ENCODE measurements around the gene MVD.

- TF ChIP-seq POLR2AphosphoS5 (IDR thresholded peaks at IDR 0.05) (no peak), POLR2A (IDR thresholded peaks at IDR 0.05; ENCODE audit: low read depth) (no peak)
- TF ChIP-seq, protein P1, sequence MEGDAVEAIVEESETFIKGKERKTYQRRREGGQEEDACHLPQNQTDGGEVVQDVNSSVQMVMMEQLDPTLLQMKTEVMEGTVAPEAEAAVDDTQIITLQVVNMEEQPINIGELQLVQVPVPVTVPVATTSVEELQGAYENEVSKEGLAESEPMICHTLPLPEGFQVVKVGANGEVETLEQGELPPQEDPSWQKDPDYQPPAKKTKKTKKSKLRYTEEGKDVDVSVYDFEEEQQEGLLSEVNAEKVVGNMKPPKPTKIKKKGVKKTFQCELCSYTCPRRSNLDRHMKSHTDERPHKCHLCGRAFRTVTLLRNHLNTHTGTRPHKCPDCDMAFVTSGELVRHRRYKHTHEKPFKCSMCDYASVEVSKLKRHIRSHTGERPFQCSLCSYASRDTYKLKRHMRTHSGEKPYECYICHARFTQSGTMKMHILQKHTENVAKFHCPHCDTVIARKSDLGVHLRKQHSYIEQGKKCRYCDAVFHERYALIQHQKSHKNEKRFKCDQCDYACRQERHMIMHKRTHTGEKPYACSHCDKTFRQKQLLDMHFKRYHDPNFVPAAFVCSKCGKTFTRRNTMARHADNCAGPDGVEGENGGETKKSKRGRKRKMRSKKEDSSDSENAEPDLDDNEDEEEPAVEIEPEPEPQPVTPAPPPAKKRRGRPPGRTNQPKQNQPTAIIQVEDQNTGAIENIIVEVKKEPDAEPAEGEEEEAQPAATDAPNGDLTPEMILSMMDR (IDR thresholded peaks at IDR 0.05) = no peak
Observed at GRCh38 chr16:88643644-88643932, 19.3 kb downstream of the MVD start.
